ENCODE results near the gene SETD1B.

SETD1B gene

DNA sequence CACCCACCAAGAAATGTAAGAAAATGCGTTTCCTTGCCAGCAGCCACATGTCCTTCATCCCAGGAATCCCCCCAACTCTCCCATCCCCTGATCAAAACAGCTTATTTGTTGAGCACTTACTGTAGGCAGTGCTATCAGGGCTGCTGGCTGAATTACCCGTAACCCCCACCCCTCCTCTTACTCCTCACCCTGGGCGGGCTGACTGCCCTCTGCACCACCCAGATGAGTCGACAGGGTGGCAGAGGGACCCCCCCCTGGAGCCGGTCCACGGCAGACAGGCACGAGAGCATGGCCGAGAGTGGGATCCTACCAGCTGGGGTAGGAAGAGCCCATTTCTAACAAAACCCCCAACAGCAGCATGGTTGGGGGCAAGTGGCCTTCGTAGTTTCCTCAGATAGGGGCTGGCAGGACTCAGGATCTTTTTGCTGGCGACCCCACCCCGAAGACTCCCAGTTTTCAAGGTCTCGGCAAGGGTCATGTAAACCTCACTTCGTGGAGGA is 9.2 kb upstream of the SETD1B start:
- in situ Hi-C loops (cut with MboI; ENCODE audit: low sequenced_read_pairs): no loop called here

DNA sequence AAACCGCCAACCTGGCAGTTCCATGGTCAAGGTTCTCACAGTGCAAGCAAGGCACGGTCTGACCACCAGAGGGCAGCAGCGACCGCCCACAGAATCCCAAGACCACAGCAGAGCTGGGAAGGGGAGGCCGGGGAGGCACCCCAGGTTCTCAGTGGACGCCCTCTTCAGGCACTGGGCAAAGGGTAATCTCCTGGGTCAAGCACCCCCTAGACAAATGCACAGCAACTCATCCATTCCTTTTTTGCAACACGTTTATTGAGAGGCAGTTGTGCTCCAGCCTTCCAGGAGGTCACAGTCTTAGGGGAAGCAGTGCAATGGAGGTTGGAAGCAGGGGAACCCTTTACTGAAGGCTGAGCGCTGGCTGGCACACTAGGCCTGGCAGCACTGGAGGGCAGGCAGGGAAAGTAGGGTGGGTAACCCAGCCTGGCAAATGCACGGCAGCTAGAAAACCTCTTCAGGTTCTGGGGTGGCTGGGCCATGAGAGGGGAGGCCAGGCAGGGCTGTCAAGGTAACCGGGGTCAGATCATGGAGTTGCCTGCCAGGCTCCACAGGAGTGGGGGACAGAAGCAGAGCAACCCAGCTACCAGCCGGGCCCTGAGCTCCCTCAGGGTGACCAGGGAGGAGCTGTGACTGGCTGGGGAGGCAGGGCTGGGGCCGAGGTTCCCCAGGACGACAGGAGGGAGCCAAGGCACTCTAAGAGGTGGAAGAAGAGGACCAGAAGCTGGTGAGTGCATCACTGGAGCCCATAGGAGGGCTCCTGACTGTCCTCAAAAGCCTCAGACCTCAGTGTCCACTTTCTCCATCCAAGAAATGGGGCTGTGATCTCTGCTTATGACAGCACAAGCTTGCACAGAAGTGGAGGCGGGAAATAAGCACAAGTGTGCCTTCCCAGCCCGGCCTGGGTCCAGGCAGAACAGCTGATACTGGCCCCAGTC is 8.5 kb upstream of the SETD1B start:
- in situ Hi-C loops (cut with MboI; ENCODE audit: low sequenced_read_pairs): no loop called here

DNA sequence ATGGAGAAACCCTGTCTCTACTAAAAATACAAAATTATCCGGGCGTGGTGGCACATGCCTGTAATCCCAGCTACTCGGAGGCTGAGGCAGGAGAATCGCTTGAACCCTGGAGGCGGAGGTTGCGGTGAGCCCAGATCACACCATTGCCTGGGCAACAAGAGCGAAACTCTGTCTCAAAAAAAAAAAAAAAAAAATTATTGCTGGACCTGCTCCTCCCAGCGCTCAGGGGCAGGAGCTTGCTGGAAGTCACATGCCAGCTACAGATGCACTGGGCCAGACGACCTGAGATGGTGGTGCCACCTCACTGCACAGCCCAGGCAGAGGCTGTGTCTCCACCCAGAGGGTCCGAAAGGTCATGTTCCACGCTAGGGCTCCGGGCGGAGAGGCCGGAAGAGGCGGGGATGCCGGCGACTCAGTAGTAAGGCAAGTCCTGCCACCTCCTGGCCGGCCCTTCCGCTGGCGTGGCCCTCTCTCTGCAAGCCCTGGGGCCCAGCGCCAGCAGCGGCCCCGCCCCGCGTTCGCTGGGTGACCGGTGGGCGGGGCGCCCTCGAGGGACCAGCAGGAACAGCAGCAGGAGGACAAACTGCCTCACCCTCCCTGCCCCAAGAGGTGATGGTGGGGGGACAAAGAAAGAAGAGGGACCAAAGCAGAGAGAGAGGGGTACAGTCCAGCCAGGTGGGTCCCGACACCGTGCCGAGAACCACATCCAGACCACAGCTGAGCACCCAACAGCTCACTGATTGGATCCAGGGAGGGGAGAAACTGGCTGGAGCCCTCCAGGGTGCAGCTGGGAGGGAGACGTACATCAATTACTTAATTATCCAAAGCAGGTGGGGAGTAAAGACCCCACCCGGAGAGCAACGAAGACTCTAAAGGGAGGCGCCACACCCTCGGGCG is 6.7 kb upstream of the SETD1B start:
- in situ Hi-C loops (cut with MboI; ENCODE audit: low sequenced_read_pairs): no loop called here

DNA sequence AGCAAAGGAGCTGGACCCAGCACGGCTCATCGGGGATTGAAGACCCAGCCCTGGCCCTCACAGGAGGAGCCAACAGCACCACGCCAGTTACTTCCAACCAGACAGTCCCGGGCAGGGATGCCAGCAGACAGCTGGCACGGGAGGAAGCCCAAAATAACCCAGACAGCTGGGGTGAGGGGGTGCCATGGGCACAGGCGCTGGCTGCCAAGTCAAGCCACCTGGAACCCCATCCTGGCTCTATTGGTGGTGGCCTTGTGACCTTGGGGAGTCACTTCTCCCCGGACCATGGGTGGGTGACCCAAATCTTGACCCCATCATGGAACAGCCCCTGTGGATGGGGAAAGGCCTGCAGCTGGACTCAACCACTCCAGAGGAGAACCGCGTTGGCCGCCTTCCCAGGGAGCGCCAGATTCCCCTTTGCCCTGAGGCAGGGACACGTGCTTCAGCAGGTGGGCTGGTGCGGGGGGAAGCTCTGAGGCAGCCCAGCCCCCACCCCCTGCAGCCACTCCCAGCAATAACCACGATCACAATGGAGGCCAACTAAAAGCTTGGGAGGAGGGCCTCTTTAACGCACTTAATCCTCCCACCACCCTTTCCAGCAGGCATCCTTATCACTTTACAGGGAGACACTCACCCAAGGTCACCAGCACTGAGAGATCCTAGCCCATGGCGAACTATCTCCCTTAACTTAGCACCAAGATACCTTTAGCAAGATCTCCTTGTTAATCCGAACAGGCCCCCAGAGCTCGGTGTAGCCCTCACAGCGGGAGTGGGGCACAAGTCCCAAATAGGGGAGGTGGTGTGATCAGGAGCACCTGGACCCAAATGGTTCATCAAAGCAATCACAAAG is 5.6 kb upstream of the SETD1B start:
- in situ Hi-C loops (cut with MboI; ENCODE audit: low sequenced_read_pairs): no loop called here

DNA sequence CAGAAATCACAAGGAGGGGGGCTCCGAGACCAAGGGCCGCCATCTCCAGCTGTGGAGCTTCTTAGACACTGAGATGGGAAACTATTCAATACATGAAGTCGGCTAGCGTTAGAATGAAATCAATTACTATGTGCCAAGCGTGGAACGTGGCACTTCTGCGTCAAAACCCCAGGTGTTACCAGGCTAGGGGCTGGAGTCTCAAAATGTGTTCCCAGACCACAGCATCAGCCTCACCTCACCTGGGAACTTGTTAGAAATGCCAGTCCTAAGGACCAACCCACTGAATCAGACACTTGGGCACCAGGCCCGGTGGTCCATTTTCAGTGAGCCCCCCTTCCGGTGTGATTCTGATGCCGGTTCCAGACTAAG is 5.0 kb upstream of the SETD1B start:
- in situ Hi-C loops (cut with MboI; ENCODE audit: low sequenced_read_pairs): no loop called here

DNA sequence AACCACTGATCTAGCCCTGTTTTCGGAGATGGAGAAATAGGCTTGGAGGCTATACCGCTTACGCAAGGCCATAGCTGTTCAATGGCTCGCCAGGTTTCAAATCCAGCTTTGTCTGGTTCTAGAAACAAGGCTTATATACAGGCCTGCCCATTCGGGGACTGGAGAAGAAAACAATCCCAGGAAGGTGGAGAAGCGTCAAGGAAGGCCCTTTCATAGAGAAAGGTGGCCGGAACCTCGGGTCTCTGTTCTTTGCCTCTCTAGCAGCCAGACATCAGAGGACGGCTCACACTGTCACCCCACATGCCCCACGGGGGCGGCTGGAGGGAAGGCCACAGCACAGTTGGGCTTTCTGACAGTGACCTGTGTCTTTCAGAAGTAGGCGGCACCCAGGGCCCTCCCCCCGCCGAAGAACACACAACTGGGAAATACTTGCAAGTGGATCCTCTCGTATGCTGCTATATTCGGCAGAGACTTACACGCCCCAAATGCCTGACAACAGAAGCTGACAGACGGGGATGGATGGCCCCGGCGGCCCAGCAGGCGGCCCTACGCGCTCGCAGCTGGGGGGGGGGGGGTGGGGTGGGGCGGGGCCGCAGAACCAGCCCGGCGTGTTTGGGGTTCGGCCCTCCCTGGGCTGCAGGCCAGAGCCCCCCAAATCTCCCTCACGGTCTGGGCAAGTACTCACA is 4.5 kb upstream of the SETD1B start:
- in situ Hi-C loops (cut with MboI; ENCODE audit: low sequenced_read_pairs): no loop called here

DNA sequence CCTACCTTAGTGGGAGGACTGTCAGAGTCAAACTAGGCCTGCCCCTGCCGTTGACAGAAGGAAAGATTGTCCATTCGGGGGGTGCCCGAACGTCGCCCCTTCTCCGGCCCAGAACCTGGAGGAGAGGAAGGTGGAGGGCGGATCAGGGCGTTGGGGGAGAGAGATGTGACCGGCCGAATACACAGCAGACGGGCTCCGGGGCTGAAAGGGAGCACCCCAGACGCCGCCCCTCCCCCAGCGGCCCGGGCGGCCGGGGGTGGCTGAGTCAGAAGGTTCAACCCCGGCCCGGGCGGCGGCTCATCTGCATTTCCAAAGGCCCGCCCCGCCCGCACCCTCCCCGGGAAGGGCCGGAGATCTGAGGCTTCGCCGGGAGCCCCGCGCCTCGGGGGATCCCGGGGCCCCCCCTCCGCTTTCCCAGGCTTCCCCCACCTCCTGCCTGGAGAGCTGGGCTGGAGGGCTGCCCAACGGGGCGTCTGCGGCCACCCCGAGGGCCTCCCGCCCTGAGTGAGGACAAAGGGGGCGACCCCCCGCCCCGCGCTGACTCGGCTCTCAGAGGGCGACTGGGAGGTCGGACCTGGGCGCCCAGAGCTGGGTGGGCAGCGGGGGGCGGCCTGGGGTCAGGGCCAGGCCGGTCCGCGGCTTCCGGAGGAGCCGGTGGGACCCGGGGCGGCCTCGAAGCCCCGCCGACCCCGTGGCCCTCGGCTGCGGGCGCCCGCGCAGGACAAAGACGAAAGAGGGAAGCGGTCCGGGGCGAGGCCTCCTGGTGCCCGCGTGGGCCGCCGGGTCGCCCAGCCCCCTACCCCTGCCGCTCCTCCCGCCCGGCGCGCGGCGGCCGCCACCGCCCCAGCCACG is 3.7 kb upstream of the SETD1B start:
- in situ Hi-C loops (cut with MboI; ENCODE audit: low sequenced_read_pairs): no loop called here

DNA sequence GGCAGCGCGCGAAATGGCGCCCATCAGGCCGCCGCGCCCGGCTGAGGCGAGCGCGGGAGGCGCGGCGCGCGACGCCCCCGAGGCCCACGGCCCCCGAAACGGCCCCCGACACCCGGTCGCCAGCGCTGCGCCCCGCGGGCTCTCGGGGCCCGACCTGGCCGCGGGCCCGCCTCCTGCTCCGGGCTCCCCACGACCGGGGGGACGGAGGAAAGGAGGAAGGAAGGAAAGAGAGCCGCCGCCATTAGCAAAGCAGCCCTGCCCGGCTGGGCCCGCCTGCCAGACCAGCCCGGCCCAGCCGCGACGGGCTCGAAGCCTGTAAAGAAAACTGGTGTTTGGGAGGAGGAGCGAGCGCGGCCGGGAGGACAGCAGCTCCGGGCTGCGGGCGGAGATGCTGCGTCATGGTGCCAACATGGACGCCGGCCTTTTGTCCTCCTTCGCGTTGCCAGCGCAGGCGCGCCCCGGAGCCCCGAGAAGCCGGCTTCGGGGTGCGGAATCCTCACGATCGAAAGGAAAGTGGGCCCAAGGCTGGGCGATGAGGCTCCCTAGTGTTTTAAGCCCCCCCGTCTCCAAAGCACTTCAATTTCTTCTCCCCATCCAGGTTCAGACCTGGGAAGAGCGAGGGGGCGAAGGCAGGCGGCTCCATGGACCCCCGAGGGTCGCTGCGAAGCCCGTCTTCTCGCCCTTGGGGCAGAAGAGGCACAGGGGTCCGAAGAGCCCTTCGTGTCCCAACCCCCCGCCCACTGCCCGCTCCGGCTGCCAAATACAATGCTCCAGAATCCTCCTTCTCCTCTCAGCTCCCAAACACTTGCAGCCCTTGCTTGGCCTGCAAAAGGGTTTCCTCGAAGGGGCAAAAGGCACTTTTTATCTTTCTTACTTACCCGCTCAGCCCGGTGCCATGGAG is 2.9 kb upstream of the SETD1B start:
- in situ Hi-C loops (cut with MboI; ENCODE audit: low sequenced_read_pairs): no loop called here

DNA sequence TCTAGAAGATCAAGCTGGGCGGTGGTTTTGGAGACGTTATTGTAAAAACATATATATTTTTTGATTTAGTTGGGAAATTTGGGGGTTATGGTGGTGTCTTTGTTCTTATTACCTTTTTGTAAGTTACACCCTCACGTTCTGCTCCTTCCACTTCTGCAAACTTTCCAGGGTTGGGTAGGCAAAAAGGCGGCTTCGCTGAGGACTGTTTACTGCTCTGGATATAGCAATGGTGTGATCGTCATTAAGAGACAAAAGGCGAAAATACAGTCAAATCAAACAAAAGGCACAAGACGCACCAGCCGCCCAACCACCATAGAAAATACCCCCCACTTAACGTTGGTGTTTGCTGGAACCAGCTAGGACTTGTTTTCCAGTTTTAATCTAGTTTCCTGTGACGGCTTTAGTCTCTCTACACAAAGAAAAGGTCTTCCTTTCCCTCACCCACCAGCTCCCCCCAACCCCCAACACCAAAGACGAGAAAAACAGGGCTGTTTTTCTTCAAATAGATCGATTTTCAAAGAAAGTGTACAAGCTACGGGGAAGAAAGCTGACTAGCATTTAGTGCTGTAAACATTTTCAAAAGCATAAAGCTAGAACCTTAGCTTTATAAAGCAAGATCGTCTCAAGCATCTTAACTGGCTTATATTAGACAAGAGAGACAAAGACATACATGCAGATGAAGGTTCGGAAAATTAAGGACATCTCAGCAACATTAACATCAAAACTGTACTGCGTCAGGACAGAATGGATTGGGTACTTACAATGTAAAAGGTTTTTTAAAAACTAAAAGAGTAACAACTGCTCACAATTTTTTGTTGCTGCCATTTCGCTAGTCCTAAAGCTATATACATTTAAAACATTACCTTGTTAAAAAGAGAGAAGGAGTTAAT is 2.0 kb upstream of the SETD1B start:
- in situ Hi-C loops (cut with MboI; ENCODE audit: low sequenced_read_pairs): no loop called here

DNA sequence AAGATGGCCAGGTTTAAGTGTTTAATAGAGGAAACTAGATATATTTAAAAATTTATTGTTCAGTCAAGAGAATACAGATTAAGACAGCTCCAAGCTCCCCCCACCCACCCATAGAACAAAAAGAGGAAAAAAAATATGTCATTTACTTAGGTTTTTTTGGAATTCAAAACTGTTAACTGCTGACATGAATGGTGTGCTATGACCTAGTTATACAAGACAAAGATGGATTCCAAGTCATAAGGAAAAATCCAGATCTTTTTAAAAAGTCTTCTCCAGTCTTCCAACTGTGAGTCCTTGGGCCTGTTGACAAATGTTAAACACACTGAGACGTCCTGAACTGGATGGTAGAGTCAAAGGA is 1.3 kb upstream of the SETD1B start:
- in situ Hi-C loops (cut with MboI; ENCODE audit: low sequenced_read_pairs): no loop called here

DNA sequence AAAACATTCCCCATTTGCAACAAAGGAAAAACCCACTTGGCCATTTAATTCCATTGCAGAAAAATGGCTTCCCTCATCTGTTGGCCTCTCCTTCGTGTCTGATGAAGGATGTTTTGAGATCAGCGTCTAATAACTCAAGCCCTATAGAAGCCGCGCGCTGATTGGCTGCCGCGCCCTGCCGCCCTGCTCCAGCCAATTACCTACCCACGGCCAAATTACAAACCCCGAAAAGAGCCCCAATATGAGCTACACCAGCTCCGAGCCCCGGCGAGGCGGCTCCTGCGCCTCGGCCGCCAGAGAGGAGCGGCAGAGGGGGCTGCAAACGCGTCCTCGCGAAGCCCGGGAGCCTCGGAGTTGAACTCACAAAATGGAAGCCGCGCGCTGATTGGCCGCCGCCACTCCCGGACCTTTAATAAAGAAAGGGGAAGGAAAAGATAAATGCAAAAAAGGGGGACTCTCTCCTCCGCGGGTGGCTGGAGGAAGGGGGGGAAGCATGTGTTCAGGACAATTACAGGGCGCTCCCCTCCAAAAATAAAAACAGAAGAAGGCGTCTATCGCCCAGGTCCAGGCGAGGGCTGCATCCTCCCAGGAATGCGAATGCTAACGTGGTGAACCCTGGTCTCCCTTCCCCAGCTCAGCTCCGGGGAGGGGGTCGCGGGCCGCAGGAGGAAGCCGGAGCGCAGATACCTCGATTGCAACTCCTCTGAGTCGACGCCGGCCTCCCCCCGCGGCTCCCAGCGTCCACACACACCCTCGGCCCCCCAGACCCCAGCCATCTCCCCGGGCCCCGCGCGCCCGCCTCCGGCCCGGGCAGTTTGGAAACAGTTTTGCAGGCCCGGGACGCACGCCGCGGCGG is 738 bp upstream of the SETD1B start:
- in situ Hi-C loops (cut with MboI; ENCODE audit: low sequenced_read_pairs): no loop called here

DNA sequence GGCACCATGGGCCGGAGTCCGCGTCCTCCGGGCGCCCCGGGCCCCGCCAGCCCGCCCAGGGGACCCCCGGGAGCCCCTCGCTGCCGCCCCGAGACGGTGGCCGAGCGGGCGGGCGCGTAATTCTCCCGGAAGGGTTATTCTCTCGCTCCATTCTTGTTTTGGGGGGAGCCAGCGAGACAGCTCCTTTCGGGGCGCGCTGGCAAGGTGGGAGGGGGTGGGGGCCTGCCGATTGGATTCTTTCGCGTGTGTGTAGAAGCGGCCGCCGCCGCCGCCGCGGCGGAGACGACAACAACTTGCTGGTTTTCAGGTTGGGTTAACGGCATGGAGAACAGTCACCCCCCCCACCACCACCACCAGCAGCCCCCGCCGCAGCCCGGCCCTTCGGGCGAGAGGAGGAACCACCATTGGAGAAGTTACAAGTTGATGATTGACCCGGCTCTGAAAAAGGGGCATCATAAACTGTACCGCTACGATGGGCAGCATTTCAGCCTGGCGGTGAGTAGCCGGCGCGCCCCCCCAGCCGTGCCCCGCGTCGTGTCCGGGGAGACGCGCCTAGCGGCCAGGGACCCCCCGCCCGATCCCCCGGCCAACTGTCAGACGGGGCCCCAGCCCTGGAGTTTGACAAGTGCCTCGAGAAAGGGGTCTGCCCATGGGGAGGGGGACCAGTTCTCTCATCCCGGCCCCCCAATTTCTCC is 755 bp downstream of the SETD1B start:
- in situ Hi-C loops (cut with MboI; ENCODE audit: low sequenced_read_pairs): no loop called here

DNA sequence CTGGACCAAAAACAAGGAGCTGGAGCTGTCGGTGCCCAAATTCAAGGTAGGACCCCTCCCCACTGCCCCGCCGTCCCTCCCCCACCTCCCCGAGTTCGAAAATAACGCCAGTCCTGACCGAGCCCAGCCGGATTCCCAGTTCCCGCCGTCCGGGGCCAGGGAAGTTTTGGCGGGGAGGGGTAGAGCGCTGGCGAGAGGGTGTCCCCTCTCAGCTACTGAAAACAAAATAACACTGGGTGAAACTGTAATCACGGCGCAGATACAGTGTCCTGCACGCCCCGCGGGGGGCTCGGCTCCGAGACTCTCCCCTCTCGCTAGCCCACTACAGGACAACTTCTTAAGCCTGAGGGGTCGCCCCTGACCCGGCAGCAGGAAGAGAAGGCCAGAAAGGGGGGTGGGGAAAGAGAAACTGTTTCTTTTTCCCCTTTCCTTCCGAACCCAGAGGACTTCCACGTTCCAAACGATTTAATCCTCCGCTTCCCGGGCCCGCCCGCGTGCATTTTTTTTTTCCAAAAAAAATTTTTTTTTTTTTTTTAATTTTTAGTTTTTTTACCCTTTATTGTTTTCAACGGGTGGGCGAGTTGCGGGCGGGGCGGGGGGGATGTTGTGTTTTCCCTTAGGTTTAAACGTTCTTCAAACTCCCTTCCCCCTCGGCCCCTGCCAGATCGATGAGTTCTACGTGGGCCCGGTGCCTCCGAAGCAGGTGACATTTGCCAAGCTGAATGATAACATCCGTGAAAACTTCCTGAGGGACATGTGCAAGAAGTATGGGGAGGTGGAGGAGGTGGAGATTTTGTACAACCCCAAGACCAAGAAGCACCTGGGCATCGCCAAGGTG is 1.6 kb downstream of the SETD1B start:
- in situ Hi-C loops (cut with MboI; ENCODE audit: low sequenced_read_pairs): no loop called here

DNA sequence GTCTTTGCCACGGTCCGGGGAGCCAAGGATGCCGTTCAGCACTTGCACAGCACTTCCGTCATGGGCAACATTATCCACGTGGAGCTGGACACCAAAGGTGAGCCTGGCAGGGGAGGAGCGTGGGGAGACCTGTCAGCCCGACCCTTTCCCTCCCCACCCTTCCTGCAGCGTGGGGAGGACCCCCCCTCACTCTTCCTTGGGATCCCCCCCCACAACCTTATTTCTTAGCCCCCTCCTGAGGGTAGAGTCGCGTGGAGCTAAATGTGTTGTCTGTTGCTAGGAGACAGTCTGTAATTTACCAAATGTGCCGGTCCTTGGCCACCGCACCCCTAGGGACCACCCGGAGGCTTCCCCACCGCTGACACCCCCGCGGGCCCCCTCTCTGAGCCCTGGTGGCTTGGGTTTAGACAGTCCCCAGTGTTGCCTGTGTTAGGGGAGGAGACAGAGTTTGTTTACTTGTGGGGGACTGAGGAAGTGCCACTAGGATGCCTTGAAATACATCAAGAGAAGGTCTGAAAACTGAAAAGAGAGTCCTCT is 2.3 kb downstream of the SETD1B start:
- in situ Hi-C loops (cut with MboI; ENCODE audit: low sequenced_read_pairs): no loop called here

Measured in hTERT RPE-1 (cell line).